DND-41 (cell line): Measurements from ENCODE around the gene PRR19.

Experiments
- ATAC-seq: fragments of 200-7000 bp; cut with Tn5 transposase; 3 replicates; pipeline ENCODE4 v1.9.1; 2021; ENCODE audit warnings: low read depth; ENCODE audit not compliant: insufficient read depth
- DNase-seq: peaks from one replicate; pipeline ENCODE4 v3.0.0-alpha.2; 2020
- H2AFZ ChIP-seq: 2 replicates; pipeline ENCODE4 v1.6.0; 2012; ENCODE audit warnings: low read depth, low read length
- H3K27ac ChIP-seq: 2 replicates; pipeline ENCODE4 v1.5.1; 2012; ENCODE audit warnings: low read length, inconsistent platforms
- H3K27me3 ChIP-seq: fragments of 200-600 bp; sonication (generic); 2 replicates; pipeline ENCODE4 v1.6.0; 2012; ENCODE audit warnings: low read length, mild to moderate bottlenecking, inconsistent platforms; ENCODE audit not compliant: insufficient read depth, poor library complexity
- H3K36me3 ChIP-seq: 2 replicates; pipeline ENCODE4 v1.5.1; 2012; ENCODE audit warnings: low read length, inconsistent platforms; ENCODE audit not compliant: insufficient read depth
- H3K4me1 ChIP-seq: 2 replicates; pipeline ENCODE4 v1.5.1; 2012; ENCODE audit warnings: mild to moderate bottlenecking, low read length; ENCODE audit not compliant: insufficient read depth
- H3K4me2 ChIP-seq: 2 replicates; pipeline ENCODE4 v1.6.0; 2012; ENCODE audit warnings: mild to moderate bottlenecking, moderate library complexity, low read length, inconsistent platforms; ENCODE audit not compliant: insufficient read depth
- H3K4me3 ChIP-seq, 2 experiments: fragments of 200-600 bp in 1 of 2; shearing (Covaris generic) in 1 of 2; 2 replicates each; pipeline ENCODE4 v1.5.1; 2012 to 2016; ENCODE audit warnings: inconsistent platforms in 2 of 2, low read length in 2 of 2, mild to moderate bottlenecking in 2 of 2, low read depth in 1 of 2, moderate library complexity in 1 of 2
- H3K79me2 ChIP-seq: 2 replicates; pipeline ENCODE4 v1.6.0; 2012; ENCODE audit warnings: low read length, inconsistent platforms; ENCODE audit not compliant: insufficient read depth
- H3K9ac ChIP-seq: 2 replicates; pipeline ENCODE4 v1.6.0; 2012; ENCODE audit warnings: low read depth, mild to moderate bottlenecking, inconsistent platforms, low read length, moderate library complexity
- H3K9me3 ChIP-seq: 2 replicates; pipeline ENCODE4 v1.5.1; 2012; ENCODE audit warnings: low read length, moderate library complexity, mild to moderate bottlenecking, inconsistent platforms; ENCODE audit not compliant: insufficient read depth, severe bottlenecking
- H4K20me1 ChIP-seq: 2 replicates; pipeline ENCODE4 v1.6.0; 2012; ENCODE audit warnings: low read length; ENCODE audit not compliant: insufficient read depth
- EZH2 ChIP-seq: IDR thresholded peaks from 3 replicates; pipeline ENCODE4 v1.6.1; 2012; ENCODE audit warnings: borderline replicate concordance, low read depth, mild to moderate bottlenecking, moderate library complexity, low read length, inconsistent platforms; ENCODE audit not compliant: severe bottlenecking
- TF ChIP-seq, protein P1 (sequence below): IDR thresholded peaks from 2 replicates; pipeline ENCODE4 v1.5.1; 2012; ENCODE audit warnings: borderline replicate concordance, low read length, moderate library complexity, mild to moderate bottlenecking; ENCODE audit not compliant: poor library complexity, severe bottlenecking; ENCODE audit errors: extremely low read depth

The PRR19 gene

DNA sequence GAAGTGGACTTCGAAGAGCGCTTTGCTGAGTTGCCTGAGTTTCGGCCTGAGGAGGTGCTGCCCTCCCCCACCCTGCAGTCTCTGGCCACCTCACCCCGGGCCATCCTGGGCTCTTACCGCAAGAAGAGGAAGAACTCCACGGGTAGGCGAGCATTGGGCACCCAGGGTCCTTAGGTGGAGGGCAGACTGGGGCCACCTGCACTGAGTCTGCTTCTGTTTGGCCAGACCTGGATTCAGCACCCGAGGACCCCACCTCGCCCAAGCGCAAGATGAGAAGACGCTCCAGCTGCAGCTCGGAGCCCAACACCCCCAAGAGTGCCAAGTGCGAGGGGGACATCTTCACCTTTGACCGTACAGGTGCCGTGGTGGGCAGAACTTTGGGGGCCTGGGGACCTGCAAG is 8.0 kb upstream of the PRR19 start:
- no peak overlapping the region for H3K4me3 ChIP-seq
- H3K9ac ChIP-seq = no peak overlapping the region
- peaks cover 36% of the 10 kb centered on the region for H4K20me1 ChIP-seq
- peaks cover 80% of the 10 kb centered on the region for H3K36me3 ChIP-seq
- H3K9me3 ChIP-seq = no peaks in the 10 kb centered on the region
- no peaks in the 10 kb centered on the region for H3K27me3 ChIP-seq
- no peaks in the 10 kb centered on the region for H3K79me2 ChIP-seq
- no peak overlapping the region for H2AFZ ChIP-seq
- no peaks in the 10 kb centered on the region for H3K4me1 ChIP-seq
- no peak overlapping the region for H3K4me2 ChIP-seq
- TF ChIP-seq, protein P1, sequence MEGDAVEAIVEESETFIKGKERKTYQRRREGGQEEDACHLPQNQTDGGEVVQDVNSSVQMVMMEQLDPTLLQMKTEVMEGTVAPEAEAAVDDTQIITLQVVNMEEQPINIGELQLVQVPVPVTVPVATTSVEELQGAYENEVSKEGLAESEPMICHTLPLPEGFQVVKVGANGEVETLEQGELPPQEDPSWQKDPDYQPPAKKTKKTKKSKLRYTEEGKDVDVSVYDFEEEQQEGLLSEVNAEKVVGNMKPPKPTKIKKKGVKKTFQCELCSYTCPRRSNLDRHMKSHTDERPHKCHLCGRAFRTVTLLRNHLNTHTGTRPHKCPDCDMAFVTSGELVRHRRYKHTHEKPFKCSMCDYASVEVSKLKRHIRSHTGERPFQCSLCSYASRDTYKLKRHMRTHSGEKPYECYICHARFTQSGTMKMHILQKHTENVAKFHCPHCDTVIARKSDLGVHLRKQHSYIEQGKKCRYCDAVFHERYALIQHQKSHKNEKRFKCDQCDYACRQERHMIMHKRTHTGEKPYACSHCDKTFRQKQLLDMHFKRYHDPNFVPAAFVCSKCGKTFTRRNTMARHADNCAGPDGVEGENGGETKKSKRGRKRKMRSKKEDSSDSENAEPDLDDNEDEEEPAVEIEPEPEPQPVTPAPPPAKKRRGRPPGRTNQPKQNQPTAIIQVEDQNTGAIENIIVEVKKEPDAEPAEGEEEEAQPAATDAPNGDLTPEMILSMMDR = no peak
- TF ChIP-seq EZH2 = no peak
- no peak overlapping the region for H3K27ac ChIP-seq
- ATAC-seq (no peak), DNase-seq (no peak)

DNA sequence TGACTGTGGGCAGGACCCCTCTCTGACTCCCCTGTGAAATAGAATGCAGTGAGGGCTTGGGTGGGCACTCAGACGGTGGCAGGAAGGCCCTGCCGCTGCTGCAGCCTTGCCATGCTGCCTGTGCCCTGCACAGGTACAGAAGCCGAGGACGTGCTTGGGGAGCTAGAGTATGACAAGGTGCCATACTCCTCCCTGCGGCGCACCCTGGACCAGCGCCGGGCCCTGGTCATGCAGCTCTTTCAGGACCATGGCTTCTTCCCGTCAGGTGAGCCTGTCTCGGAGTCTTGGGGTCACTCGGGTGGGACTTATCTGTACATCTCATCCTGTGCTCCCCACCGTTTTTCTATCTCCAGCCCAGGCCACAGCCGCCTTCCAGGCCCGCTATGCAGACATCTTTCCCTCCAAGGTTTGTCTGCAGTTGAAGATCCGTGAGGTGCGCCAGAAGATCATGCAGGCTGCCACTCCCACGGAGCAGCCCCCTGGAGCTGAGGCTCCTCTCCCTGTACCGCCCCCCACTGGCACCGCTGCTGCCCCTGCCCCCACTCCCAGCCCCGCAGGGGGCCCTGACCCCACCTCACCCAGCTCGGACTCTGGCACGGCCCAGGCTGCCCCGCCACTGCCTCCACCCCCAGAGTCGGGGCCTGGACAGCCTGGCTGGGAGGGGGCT is 7.3 kb upstream of the PRR19 start:
- peaks cover 75% of the 10 kb centered on the region for H3K36me3 ChIP-seq
- H3K4me3 ChIP-seq = no peak overlapping the region
- H3K9ac ChIP-seq = no peak overlapping the region
- TF ChIP-seq, protein P1 = no peak
- TF ChIP-seq EZH2 = no peak
- no peaks in the 10 kb centered on the region for H3K9me3 ChIP-seq
- H3K27ac ChIP-seq = no peak overlapping the region
- H3K79me2 ChIP-seq = no peaks in the 10 kb centered on the region
- no peak for ATAC-seq
- H3K4me2 ChIP-seq = no peak overlapping the region
- peaks cover 30% of the 10 kb centered on the region for H4K20me1 ChIP-seq
- H3K4me1 ChIP-seq = no peaks in the 10 kb centered on the region
- no peak for DNase-seq
- no peaks in the 10 kb centered on the region for H3K27me3 ChIP-seq
- H2AFZ ChIP-seq = no peak overlapping the region

DNA sequence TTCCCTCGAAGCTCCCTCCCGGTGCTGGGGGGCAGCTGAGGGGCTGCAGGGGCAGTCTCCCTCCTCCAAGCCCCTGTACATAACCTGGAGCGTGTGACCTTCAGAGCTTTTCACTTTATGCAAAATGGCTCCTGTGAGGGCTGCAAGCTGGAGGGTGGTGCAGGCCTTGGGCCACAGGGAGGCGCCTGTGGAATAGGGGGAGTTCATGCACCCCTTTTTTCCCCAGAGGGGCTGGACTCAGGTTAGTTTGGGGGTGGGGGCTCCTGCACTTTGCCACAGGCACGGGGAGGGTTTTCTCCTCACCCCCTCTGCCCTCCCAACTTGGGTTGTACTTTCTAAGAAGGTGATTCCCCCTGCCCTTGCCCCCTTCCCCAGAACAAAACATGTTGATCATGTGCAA is 6.6 kb upstream of the PRR19 start:
- peaks cover 26% of the 10 kb centered on the region for H4K20me1 ChIP-seq
- H3K4me3 ChIP-seq = no peak overlapping the region
- H2AFZ ChIP-seq = no peak overlapping the region
- H3K9ac ChIP-seq = no peak overlapping the region
- H3K79me2 ChIP-seq = no peaks in the 10 kb centered on the region
- H3K36me3 ChIP-seq = peaks cover 73% of the 10 kb centered on the region
- no peaks in the 10 kb centered on the region for H3K27me3 ChIP-seq
- TF ChIP-seq EZH2 = no peak
- TF ChIP-seq, protein P1 = no peak
- no peaks in the 10 kb centered on the region for H3K9me3 ChIP-seq
- no peak overlapping the region for H3K4me2 ChIP-seq
- DNase-seq (no peak), ATAC-seq (no peak)
- H3K27ac ChIP-seq = no peak overlapping the region
- H3K4me1 ChIP-seq = no peaks in the 10 kb centered on the region
